Common myeloid progenitor, CD34-positive (primary cell): ENCODE results near the gene MAPT.
A peak's percentile ranks its signal among the peaks of the same experiment; 100 is the strongest.

Experiments
- CTCF ChIA-PET: fragments of 350-600 bp; sonication (Branson Sonifier 250); formaldehyde crosslinking; loops from one replicate; lab custom pipeline; 2021; ENCODE audit warnings: antibody characterized with exemption; lab: Charles Lee
- POLR2A ChIA-PET: fragments of 350-600 bp; sonication (Branson Sonifier 250); formaldehyde crosslinking; loops from one replicate; lab custom pipeline; 2021; ENCODE audit warnings: antibody characterized with exemption; lab: Charles Lee
- DNase-seq, 3 donors: peaks; one replicate each; pipeline versions ENCODE4 v3.0.0 to v3.0.0-alpha.2; 2013
- H3K27ac ChIP-seq, 2 experiments: 1 replicate in 1 of 2; 2 replicates in 1 of 2; pipeline ENCODE4 v1.7.0; 2013; ENCODE audit warnings: inconsistent platforms in 2 of 2, low read length in 2 of 2, mild to moderate bottlenecking in 2 of 2, low read depth in 1 of 2, moderate library complexity in 1 of 2; ENCODE audit not compliant: severe bottlenecking in 2 of 2, insufficient read depth in 1 of 2, poor library complexity in 1 of 2
- H3K27me3 ChIP-seq, 5 experiments: replicated peaks in 2 of 5; 1 replicate in 3 of 5; 2 replicates in 2 of 5; pipeline versions ENCODE4 v1.6.1 to v1.7.0; 2013; ENCODE audit warnings: low read length in 4 of 5, mild to moderate bottlenecking in 2 of 5, moderate library complexity in 2 of 5, inconsistent platforms in 1 of 5; ENCODE audit not compliant: insufficient read depth in 5 of 5, control insufficient read depth in 4 of 5
- H3K36me3 ChIP-seq, 4 experiments: 1 replicate in 2 of 4; 2 replicates in 2 of 4; pipeline versions ENCODE4 v1.6.1 to v1.7.0; 2013; ENCODE audit warnings: low read length in 3 of 4, control low read depth in 1 of 4, mild to moderate bottlenecking in 1 of 4; ENCODE audit not compliant: control insufficient read depth in 4 of 4, insufficient read depth in 4 of 4
- H3K4me1 ChIP-seq, 4 experiments: 1 replicate in 3 of 4; 2 replicates in 1 of 4; pipeline versions ENCODE4 v1.6.1 to v1.7.1; 2013; ENCODE audit warnings: low read length in 3 of 4, mild to moderate bottlenecking in 3 of 4, control low read depth in 1 of 4, inconsistent platforms in 1 of 4, moderate library complexity in 1 of 4; ENCODE audit not compliant: control insufficient read depth in 4 of 4, insufficient read depth in 4 of 4; ENCODE audit errors: control extremely low read depth in 1 of 4
- H3K4me3 ChIP-seq, 7 experiments: 1 replicate in 4 of 7; 2 replicates in 3 of 7; pipeline versions ENCODE4 v1.5.1 to v1.7.0; 2013; ENCODE audit warnings: mild to moderate bottlenecking in 7 of 7, low read length in 6 of 7, moderate library complexity in 6 of 7, inconsistent platforms in 2 of 7, low read depth in 2 of 7, control low read depth in 1 of 7; ENCODE audit not compliant: insufficient read depth in 4 of 7, control insufficient read depth in 1 of 7; ENCODE audit errors: extremely low read depth in 1 of 7
- H3K9me3 ChIP-seq, 5 experiments: 1 replicate in 4 of 5; 2 replicates in 1 of 5; pipeline versions ENCODE4 v1.6.1 to v1.7.1; 2013; ENCODE audit warnings: low read length in 4 of 5, mild to moderate bottlenecking in 2 of 5, inconsistent platforms in 1 of 5, low read depth in 1 of 5, moderate library complexity in 1 of 5; ENCODE audit not compliant: control insufficient read depth in 4 of 5, insufficient read depth in 2 of 5; ENCODE audit errors: control extremely low read depth in 1 of 5
- WGBS: methylation state at CpG from one replicate; pipeline ENCODE4 v1.1.5; 2013; ENCODE audit not compliant: insufficient coverage; 5-methylcytosine and 5-hydroxymethylcytosine counted together

Gene MAPT

DNA sequence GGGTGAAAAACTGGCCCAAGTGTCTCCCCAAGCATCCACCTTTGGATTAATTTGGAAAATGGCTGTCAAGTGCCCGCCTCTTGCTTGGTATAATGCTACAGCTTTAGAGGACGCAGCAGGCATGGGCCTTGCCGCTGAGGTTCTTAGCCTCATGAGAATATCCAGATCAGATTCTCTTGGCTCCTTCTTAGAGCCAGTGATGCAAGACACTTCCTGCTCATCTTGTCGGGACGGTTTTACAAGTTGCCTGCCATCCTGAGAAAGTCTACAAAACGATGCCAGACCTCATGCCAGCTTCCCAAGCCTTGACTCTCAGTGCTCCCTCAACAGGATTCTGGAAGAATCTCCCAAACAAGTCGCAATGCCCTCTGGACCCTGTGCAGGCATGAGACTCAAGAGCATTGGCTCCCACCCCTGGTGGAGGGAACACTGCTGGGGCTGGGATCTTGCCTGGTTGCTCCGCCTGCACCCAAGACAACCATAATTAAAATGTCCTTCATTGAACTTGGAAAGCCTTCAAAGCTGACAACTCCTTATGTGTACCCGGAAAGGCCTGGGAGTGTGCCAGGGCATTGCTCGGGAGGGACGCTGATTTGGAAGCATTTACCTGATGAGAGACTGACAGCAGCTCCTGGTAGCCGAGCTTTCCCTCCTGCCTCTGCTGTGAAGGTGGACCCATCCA is 78.9 kb downstream of the MAPT start:
- no peaks in the 10 kb centered on the region for H3K36me3 ChIP-seq
- 93% methylated on average over 11 of the region's 12 CpGs for WGBS

DNA sequence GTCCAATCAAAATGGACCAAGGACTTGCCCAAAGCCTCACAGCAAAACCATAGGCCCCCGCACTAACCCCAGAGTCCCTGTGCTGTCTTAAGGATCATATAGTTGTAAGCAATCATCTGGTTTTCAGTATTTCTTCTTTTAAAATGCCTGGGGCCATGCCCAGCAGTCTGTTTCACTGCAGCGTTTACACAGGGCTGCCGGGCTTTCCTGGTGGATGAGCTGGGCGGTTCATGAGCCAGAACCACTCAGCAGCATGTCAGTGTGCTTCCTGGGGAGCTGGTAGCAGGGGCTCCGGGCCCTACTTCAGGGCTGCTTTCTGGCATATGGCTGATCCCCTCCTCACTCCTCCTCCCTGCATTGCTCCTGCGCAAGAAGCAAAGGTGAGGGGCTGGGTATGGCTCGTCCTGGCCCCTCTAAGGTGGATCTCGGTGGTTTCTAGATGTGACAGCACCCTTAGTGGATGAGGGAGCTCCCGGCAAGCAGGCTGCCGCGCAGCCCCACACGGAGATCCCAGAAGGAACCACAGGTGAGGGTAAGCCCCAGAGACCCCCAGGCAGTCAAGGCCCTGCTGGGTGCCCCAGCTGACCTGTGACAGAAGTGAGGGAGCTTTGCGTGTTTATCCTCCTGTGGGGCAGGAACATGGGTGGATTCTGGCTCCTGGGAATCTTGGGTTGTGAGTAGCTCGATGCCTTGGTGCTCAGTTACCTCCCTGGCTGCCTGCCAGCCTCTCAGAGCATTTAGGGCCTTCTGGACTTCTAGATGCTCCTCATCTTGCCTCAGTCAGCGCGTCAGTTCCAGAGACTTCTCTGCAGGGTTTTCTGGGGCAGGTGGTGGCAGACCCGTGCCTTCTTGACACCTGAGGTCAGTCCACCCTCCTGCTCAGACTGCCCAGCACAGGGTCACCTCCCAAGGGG is 79.8 kb downstream of the MAPT start:
- POLR2A ChIA-PET: no interaction called here
- Histone ChIP-seq H3K9me3 (peaks cover 0 to 5% (median 0%) of the 10 kb centered on the region in 5 experiments), H3K27me3 (peaks cover 0 to 4% (median 0%) of the 10 kb centered on the region in 5 experiments), H3K4me1 (no peaks in the 10 kb centered on the region), H3K27ac (no peak overlapping the region), H3K36me3 (no peaks in the 10 kb centered on the region), H3K4me3 (no peak overlapping the region)
- WGBS: 95% methylated on average over 14 of the region's 17 CpGs
- CTCF ChIA-PET: interaction anchor here (0.6 kb wide), 1 partner anchor 12 kb away, joined by 3 read pairs; no protein-coding TSS in a partner anchor
- no peak for DNase-seq

More for the DNA sequence above, 78.9 kb downstream of the MAPT start:
- H3K9me3 ChIP-seq: peaks cover 0 to 5% (median 0%) of the 10 kb centered on the region in 5 experiments
- POLR2A ChIA-PET: no interaction called here
- no peak overlapping the region for H3K27ac ChIP-seq
- peaks cover 0 to 4% (median 2%) of the 10 kb centered on the region in 5 experiments for H3K27me3 ChIP-seq
- CTCF ChIA-PET: interaction anchor here (0.6 kb wide), 1 partner anchor 11 kb away, joined by 3 read pairs; no protein-coding TSS in a partner anchor
- H3K4me3 ChIP-seq: no peak overlapping the region
- no peak for DNase-seq
- H3K4me1 ChIP-seq: no peaks in the 10 kb centered on the region

DNA sequence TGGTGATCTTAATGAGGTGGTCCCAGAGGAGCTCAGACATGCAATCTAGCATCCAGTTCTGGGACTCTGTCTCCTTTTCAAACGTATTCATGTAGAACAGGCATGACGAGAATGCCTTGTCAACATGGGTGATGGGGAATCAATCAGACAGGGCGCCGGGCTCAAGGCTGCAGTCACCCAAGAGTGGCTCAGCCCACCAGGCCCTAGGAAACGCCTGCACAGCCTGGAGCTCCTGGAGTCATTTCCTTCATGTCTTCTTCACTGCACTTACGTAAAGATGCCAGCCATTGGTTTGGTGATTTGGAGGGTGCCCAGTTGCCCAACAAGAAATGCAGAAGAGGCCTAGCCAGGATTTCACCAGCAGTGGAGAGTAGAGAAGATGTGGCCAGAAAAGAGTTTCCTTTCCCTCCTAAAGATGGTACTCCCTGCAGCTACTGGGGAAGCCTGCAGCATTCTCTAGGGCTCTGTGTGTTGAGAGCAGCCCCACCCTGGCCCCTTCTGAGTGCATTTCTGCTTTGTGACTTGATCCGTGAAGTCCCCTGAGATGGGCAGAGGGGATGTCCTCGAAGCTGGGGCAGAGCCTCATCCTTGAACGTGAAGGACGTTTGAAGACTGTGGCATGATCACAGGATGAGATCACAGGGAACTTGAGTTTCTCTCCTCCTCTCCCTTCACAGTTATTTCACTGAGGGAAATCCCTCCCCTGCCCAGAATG is 80.7 kb downstream of the MAPT start:
- peaks cover 0 to 6% (median 0%) of the 10 kb centered on the region in 5 experiments for H3K27me3 ChIP-seq
- DNase-seq: no peak
- no peak overlapping the region for H3K4me3 ChIP-seq
- no peaks in the 10 kb centered on the region for H3K4me1 ChIP-seq
- ChIA-PET CTCF (no interaction called here), POLR2A (no interaction called here)
- no peak overlapping the region for H3K27ac ChIP-seq
- H3K36me3 ChIP-seq: no peaks in the 10 kb centered on the region
- 93% methylated on average over 9 of the region's 10 CpGs for WGBS
- peaks cover 0 to 5% (median 0%) of the 10 kb centered on the region in 5 experiments for H3K9me3 ChIP-seq

DNA sequence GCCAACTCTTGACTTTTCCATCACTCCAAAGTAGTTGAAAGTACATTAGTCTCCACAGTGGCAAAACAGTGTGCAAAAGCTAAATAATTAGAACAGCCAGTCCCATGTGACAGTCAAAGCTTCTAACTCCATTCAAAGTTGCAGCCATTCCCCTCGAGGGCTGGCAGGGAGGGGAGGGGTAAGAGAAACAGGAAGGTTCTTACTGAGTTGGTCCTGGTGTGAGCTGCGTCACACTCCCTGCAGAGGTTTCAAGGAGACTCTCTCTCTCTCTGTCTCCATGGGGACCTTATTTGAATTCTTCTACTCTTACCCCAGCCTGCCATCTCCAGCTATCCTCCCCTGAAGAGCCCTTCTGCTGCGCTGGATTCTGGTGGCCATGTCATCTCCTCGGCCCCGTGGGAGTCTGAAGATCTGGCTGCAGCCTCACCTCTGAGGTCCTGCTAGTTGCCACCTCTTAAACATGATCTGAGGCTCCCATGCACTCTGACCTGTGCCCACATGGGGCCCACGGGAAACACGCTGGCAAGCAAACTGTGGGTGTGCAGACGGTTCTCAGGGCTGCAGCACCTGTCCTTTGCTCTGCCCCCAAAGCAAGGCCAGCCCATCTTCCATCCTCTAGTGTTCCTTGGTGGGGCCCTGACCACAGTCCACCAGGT is 81.4 kb downstream of the MAPT start:
- Histone ChIP-seq H3K36me3 (no peaks in the 10 kb centered on the region), H3K9me3 (peaks cover 0 to 5% (median 0%) of the 10 kb centered on the region in 5 experiments), H3K4me1 (no peaks in the 10 kb centered on the region), H3K27ac (no peak overlapping the region), H3K27me3 (peaks cover 0 to 6% (median 0%) of the 10 kb centered on the region in 5 experiments), H3K4me3 (no peak overlapping the region)
- ChIA-PET POLR2A (no interaction called here), CTCF (no interaction called here)
- no peak for DNase-seq
- 86% methylated on average over 7 of the region's 8 CpGs for WGBS

DNA sequence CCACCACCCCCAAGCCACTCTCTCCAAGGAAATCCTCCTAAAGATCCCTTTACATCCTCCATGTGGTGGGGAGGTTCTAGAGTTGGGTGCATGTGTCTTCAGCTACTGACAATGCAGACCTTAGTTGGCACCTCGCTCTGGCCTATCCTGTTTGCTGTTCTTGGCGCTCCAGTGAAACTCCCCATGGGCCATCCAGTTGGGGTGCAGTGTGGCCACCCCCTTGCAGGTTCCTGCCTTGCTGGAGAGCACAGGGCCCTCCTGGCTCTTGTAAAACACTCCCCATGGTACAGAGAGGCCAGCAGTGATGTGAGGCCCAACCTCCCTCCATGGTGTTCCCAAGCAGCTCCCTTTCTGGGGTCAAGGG is 82.0 kb downstream of the MAPT start:
- no peaks in the 10 kb centered on the region for H3K4me1 ChIP-seq
- peaks cover 0 to 6% (median 0%) of the 10 kb centered on the region in 5 experiments for H3K27me3 ChIP-seq
- WGBS: 100% methylated on average over 2 of the region's 2 CpGs
- H3K9me3 ChIP-seq: peaks cover 0 to 5% (median 0%) of the 10 kb centered on the region in 5 experiments
- ChIA-PET POLR2A (no interaction called here), CTCF (interaction anchor here (1.4 kb wide), 1 partner anchor 10 kb away, joined by 3 read pairs; no protein-coding TSS in a partner anchor)
- no peak overlapping the region for H3K4me3 ChIP-seq
- no peak for DNase-seq
- no peaks in the 10 kb centered on the region for H3K36me3 ChIP-seq
- no peak overlapping the region for H3K27ac ChIP-seq

DNA sequence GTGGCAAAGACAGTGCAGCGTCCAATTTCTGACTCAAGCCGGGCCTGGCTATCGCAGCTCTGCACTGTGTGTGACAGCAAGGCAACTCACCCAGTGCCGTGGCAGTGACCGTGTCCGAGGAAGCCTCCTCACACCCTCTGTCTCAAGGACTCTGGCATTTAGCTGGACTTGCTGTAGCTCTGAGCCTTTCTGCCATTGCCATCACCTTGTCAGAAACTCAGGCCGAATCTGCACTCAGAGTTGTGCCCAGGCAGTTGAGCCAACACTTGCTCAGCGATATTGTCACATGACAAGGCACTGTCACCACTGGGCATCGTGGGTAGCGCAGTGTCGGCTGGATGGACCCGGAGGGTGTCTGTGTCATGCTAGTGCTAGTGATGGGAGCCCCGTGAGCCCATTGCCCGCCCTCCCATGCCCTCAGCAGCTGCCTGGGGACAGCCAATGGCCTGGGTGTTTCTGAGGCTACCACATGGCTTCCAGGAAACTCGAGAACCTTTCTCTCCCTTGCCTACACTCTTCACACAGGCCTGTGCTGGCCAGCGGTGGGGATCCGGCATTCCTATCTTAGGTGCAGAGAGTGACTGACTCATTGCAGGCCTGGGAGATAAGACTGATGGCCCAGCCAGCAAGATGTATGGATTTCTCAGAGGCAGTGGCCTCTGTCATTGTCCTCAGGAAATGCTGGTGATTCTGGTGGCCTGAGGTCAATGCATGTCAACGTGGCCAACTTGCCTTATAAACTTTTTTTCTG is 82.6 kb downstream of the MAPT start:
- ChIA-PET CTCF (interaction anchor here (1.4 kb wide), 1 partner anchor 9 kb away, joined by 3 read pairs; no protein-coding TSS in a partner anchor), POLR2A (no interaction called here)
- Histone ChIP-seq H3K27ac (peak overlapping the region in 1 of 2 experiments; percentile 15), H3K9me3 (peaks cover 0 to 3% (median 0%) of the 10 kb centered on the region in 5 experiments), H3K4me3 (no peak overlapping the region), H3K4me1 (no peaks in the 10 kb centered on the region), H3K36me3 (no peaks in the 10 kb centered on the region), H3K27me3 (peaks cover 0 to 6% (median 0%) of the 10 kb centered on the region in 5 experiments)
- no peak for DNase-seq
- WGBS: 91% methylated on average over 18 of the region's 18 CpGs
